Nephron progenitor cell (in vitro differentiated cells): ENCODE results near the gene PEX3.

Source experiments
- DNase-seq: peaks from one replicate; pipeline ENCODE4 v3.0.0; 2021
- H3K27ac Mint-ChIP-seq: 2 replicates; pipeline ENCODE4 v1.8.0; 2021; ENCODE audit warnings: mild to moderate bottlenecking, moderate library complexity, mixed read lengths
- H3K27me3 Mint-ChIP-seq: 2 replicates; pipeline ENCODE4 v1.8.0; 2021; ENCODE audit warnings: mild to moderate bottlenecking, low read depth, mixed read lengths; ENCODE audit not compliant: poor library complexity
- H3K36me3 Mint-ChIP-seq: 2 replicates; pipeline ENCODE4 v1.8.0; 2021; ENCODE audit warnings: low read depth, mixed read lengths
- H3K4me1 Mint-ChIP-seq: 2 replicates; pipeline ENCODE4 v1.8.0; 2021; ENCODE audit warnings: mixed read lengths
- H3K4me3 Mint-ChIP-seq: 2 replicates; pipeline ENCODE4 v1.8.0; 2021; ENCODE audit warnings: mild to moderate bottlenecking, moderate library complexity, mixed read lengths
- H3K9me3 Mint-ChIP-seq: 2 replicates; pipeline ENCODE4 v1.8.0; 2021; ENCODE audit warnings: mild to moderate bottlenecking, moderate library complexity, mixed read lengths
- TF ChIP-seq, protein P1 (sequence below): fragments of 200-600 bp; sonication (generic); IDR thresholded peaks from 2 replicates; pipeline ENCODE4 v1.5.0; 2021; ENCODE audit warnings: antibody characterized with exemption

The PEX3 gene

DNA sequence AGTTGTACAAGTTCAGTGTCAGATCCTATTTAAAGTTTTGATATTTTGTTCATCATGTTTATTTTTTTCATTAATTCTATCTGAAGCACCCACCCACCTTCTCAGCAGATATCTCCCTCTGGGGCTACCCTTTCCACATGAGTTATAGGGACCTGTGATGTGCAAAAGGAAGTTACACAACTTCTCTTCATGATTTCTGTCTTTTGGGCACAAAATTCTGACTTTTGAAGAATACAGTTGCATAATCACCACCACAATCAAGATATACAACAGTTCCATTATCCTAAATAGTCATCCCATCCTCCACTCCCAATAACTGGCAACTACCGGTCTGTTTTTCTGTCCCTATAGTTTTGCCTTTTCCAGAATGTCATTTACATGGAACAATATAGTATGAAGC, 74.8 kb downstream of the PEX3 start:
- Mint-ChIP-seq H3K27me3 (no peaks in the 10 kb centered on the region), H3K27ac (no peak overlapping the region), H3K36me3 (no peaks in the 10 kb centered on the region), H3K4me1 (peaks cover 6% of the 10 kb centered on the region), H3K4me3 (no peak overlapping the region), H3K9me3 (no peaks in the 10 kb centered on the region)
- TF ChIP-seq, protein P1, sequence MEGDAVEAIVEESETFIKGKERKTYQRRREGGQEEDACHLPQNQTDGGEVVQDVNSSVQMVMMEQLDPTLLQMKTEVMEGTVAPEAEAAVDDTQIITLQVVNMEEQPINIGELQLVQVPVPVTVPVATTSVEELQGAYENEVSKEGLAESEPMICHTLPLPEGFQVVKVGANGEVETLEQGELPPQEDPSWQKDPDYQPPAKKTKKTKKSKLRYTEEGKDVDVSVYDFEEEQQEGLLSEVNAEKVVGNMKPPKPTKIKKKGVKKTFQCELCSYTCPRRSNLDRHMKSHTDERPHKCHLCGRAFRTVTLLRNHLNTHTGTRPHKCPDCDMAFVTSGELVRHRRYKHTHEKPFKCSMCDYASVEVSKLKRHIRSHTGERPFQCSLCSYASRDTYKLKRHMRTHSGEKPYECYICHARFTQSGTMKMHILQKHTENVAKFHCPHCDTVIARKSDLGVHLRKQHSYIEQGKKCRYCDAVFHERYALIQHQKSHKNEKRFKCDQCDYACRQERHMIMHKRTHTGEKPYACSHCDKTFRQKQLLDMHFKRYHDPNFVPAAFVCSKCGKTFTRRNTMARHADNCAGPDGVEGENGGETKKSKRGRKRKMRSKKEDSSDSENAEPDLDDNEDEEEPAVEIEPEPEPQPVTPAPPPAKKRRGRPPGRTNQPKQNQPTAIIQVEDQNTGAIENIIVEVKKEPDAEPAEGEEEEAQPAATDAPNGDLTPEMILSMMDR: no peak
- no peak for DNase-seq

DNA sequence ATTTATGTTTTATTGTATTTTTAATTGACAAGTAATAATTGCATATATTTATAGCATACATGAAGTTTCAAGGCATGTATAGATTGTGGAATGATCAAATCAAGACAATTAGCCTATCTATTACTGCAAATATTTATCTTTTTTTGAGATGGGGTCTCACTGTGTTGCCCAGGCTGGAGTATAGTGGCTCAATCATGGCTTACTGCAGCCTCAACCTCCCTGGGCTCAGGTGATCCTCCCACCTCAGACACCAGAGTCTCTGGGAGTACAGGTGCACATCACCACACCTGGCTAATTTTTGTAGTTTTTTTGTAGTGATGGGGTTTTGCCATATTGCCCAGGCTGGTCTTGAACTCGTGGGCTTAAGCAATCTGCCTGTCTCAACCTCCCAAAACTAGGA, 77.1 kb downstream of the PEX3 start:
- Mint-ChIP-seq H3K9me3 (no peaks in the 10 kb centered on the region), H3K4me3 (no peak overlapping the region), H3K36me3 (no peaks in the 10 kb centered on the region), H3K27me3 (no peaks in the 10 kb centered on the region), H3K27ac (no peak overlapping the region), H3K4me1 (peaks cover 6% of the 10 kb centered on the region)
- TF ChIP-seq, protein P1: no peak
- DNase-seq: no peak

DNA sequence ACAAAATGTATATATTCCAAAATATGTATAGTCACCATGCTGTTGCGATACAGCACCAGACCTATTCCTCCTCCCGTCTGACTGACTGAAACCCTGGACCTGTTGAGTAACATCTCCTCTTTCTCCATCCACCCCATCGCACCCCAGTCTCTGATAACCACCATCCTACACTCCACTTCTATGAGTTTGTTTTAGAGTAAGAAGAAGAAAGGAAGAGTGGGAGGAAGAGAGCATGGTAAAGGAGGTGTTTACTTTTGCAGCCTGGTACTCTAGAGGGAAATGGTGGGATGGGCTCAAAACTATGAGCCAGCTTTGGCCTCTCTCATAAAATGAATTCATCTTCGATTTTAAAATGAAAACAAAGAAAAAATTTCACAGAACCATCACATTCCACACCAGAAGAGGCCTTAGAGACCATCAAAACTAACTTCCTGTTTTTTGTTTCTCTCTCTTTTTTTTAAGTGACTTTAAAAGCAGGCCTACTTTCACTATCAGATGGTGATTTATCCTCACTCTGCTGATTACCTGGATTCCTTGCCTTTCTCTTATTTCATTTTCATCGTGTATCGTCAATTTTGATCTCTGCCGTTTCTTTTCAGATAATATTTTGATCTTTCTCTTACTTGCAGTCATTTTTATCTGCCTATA, 77.7 kb downstream of the PEX3 start:
- no peak overlapping the region for H3K4me3 Mint-ChIP-seq
- TF ChIP-seq, protein P1: no peak
- peaks cover 6% of the 10 kb centered on the region for H3K4me1 Mint-ChIP-seq
- no peaks in the 10 kb centered on the region for H3K9me3 Mint-ChIP-seq
- H3K27me3 Mint-ChIP-seq: no peaks in the 10 kb centered on the region
- H3K27ac Mint-ChIP-seq: peak overlapping the region; percentile 36
- no peaks in the 10 kb centered on the region for H3K36me3 Mint-ChIP-seq
- no peak for DNase-seq

DNA sequence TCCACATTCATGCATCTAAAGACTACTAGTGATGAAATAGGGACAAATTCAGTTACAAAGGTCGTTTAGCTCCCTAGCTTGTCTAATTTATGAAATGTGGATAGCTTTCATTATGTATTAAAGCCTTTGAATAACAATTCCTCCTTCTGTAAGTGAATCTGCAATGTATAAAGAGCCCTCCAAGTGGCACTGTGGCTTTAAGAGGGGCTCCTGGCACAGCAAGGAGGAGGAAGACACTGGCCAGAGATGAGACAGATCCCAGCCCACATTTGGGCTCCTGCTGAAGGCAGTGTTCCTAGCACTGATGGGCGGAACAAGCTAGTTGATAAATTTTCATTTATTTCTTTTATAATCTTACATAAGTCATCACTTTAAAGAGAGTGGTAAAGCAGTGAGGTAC, 78.5 kb downstream of the PEX3 start:
- no peak overlapping the region for H3K27ac Mint-ChIP-seq
- H3K4me1 Mint-ChIP-seq: peaks cover 6% of the 10 kb centered on the region
- H3K9me3 Mint-ChIP-seq: no peaks in the 10 kb centered on the region
- H3K36me3 Mint-ChIP-seq: no peaks in the 10 kb centered on the region
- TF ChIP-seq, protein P1: no peak
- no peak for DNase-seq
- no peaks in the 10 kb centered on the region for H3K27me3 Mint-ChIP-seq
- H3K4me3 Mint-ChIP-seq: no peak overlapping the region

DNA sequence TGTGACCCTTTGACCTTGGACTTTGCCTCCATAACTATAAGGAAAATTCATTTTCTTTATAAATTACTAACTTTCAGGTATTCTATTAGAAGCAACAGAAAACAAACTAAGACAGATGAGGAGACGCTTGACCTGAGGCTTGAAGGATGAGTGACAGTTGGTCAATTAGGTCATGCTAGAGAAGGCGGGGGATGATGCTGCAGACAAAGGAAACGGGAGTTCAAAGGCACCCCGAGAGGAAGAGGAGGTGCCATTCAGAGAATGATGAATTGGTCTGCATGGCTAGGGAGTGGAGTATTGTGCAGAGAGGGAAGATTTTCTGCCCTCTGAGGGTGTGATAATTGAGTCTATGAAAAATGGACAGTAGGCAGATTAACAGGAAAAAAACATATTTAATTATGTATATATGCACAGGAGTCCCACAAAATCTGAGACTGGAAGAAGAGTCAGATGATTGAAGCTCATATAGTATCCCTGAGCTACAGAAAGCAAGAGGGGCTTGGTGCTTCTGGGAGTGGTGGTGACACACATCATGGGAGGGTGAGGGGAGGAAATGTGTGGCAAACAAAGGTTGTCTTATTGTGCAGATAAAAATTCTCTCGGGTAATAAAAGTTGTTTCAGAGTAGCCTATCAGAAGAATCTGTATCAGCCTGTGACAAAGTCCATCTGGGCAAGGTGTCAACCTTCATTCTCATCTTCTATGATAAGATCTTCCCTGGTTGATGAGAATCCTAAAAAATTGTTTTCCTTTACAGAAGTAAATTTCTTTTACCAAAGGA, 81.3 kb downstream of the PEX3 start:
- no peak overlapping the region for H3K4me3 Mint-ChIP-seq
- H3K27me3 Mint-ChIP-seq: peaks cover 16% of the 10 kb centered on the region
- no peak for DNase-seq
- H3K9me3 Mint-ChIP-seq: no peaks in the 10 kb centered on the region
- TF ChIP-seq, protein P1: no peak
- no peaks in the 10 kb centered on the region for H3K36me3 Mint-ChIP-seq
- H3K27ac Mint-ChIP-seq: no peak overlapping the region
- H3K4me1 Mint-ChIP-seq: peaks cover 10% of the 10 kb centered on the region
